GM19240 (cell line): ENCODE measurements around the gene SYCE3.

Experiments
- DNase-seq: peaks from one replicate; pipeline ENCODE4 v3.0.0; 2011; ENCODE audit warnings: low spot score; ENCODE audit not compliant: insufficient read length

The SYCE3 gene

GRCh38 chr22:50600967-50601668, 38.4 kb upstream of the SYCE3 start:
- DNase-seq = no peak

- DNase-seq = no peak
Measured at GRCh38 chr22:50600538-50600937, 37.8 kb upstream of the SYCE3 start, which contains the start of gene MAPK8IP2. MAPK8IP2 (plus strand) TSS chr22:50600793; CDS start chr22:50600819, 26 bp downstream.

GRCh38 chr22:50599816-50600455, 37.2 kb upstream of the SYCE3 start:
- DNase-seq = peak; percentile 67

- DNase-seq = no peak
Measured at GRCh38 chr22:50597097-50597496, 34.4 kb upstream of the SYCE3 start.

GRCh38 chr22:50595189-50595588, 32.5 kb upstream of the SYCE3 start:
- no peak for DNase-seq

GRCh38 chr22:50587407-50587806, 24.7 kb upstream of the SYCE3 start:
- DNase-seq = no peak

GRCh38 chr22:50586416-50586815, 23.7 kb upstream of the SYCE3 start:
- DNase-seq = no peak

- DNase-seq = no peak
Measured at GRCh38 chr22:50585781-50586180, 23.1 kb upstream of the SYCE3 start.

GRCh38 chr22:50585238-50585637, 22.5 kb upstream of the SYCE3 start:
- DNase-seq = no peak

GRCh38 chr22:50584106-50585096, 21.7 kb upstream of the SYCE3 start:
- no peak for DNase-seq

- DNase-seq = no peak
Measured at GRCh38 chr22:50583294-50583861, 20.7 kb upstream of the SYCE3 start.

GRCh38 chr22:50582493-50583293, 20.0 kb upstream of the SYCE3 start, which contains the start of gene CHKB:
CHKB (minus strand) TSS chr22:50582849; CDS start chr22:50582781, 68 bp downstream.
- DNase-seq = peak; percentile 99

- peak; percentile 52 for DNase-seq
Measured at GRCh38 chr22:50581950-50582492, 19.3 kb upstream of the SYCE3 start.

- DNase-seq = no peak
Measured at GRCh38 chr22:50581031-50581949, 18.6 kb upstream of the SYCE3 start.

- no peak for DNase-seq
Measured at GRCh38 chr22:50579752-50580151, 17.0 kb upstream of the SYCE3 start.

GRCh38 chr22:50578776-50579310, 16.1 kb upstream of the SYCE3 start:
- DNase-seq = no peak

- DNase-seq = no peak
Measured at GRCh38 chr22:50577987-50578775, 15.5 kb upstream of the SYCE3 start, which contains the start of gene CPT1B. CPT1B (minus strand) TSS chr22:50578427; CDS start chr22:50577915, 512 bp downstream.

GRCh38 chr22:50577697-50577986, 14.9 kb upstream of the SYCE3 start:
- DNase-seq = no peak
